Measurements from ENCODE around the gene WDR82.

The WDR82 gene

GRCh38 chr3:52233968-52234367 is 44.5 kb downstream of the WDR82 start:
- H3K9ac ChIP-seq (ENCODE audit: low read length): no peak overlapping the region
- no peak overlapping the region for H3K4me3 ChIP-seq (ENCODE audit: low read length)
- H3K27me3 ChIP-seq (ENCODE audit: control insufficient read depth, insufficient read depth, low read length): no peaks in the 10 kb centered on the region
- H3K36me3 ChIP-seq (ENCODE audit: control insufficient read depth, insufficient read depth, low read length): peaks cover 33% of the 10 kb centered on the region
- H3K27ac ChIP-seq (ENCODE audit: low read depth, low read length): no peak overlapping the region
- H3K4me1 ChIP-seq (ENCODE audit: control insufficient read depth, insufficient read depth, low read length): peaks cover 21% of the 10 kb centered on the region

DNA sequence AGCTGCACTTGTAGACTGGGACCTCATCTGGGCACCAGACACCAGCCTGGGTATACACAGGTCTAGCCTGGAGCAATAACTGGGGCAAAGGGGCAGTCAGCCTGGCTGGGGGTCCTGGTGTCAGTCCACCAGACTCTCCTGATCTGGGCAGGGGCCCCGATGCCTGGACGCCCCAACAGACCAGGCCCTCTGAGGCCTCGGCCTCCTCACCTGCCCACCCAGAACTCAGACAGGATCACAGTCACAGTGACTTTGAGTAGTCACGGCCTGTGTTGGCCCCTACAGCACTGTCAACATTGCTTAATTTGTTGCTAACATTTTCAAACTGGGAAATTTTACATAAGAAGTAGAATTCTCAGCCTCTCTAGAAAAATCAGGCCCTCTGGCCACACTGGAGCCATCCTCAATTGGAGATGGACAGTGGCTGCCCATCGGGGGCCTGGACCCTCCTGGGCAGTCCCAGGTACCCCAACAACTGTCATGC is 45.3 kb downstream of the WDR82 start:
- H3K27ac ChIP-seq (ENCODE audit: low read depth, low read length): no peak overlapping the region
- H3K4me1 ChIP-seq (ENCODE audit: control insufficient read depth, insufficient read depth, low read length): peaks cover 18% of the 10 kb centered on the region
- peaks cover 34% of the 10 kb centered on the region for H3K36me3 ChIP-seq (ENCODE audit: control insufficient read depth, insufficient read depth, low read length)
- H3K27me3 ChIP-seq (ENCODE audit: control insufficient read depth, insufficient read depth, low read length): no peaks in the 10 kb centered on the region
- H3K9ac ChIP-seq (ENCODE audit: low read length): no peak overlapping the region
- H3K4me3 ChIP-seq (ENCODE audit: low read length): no peak overlapping the region

DNA sequence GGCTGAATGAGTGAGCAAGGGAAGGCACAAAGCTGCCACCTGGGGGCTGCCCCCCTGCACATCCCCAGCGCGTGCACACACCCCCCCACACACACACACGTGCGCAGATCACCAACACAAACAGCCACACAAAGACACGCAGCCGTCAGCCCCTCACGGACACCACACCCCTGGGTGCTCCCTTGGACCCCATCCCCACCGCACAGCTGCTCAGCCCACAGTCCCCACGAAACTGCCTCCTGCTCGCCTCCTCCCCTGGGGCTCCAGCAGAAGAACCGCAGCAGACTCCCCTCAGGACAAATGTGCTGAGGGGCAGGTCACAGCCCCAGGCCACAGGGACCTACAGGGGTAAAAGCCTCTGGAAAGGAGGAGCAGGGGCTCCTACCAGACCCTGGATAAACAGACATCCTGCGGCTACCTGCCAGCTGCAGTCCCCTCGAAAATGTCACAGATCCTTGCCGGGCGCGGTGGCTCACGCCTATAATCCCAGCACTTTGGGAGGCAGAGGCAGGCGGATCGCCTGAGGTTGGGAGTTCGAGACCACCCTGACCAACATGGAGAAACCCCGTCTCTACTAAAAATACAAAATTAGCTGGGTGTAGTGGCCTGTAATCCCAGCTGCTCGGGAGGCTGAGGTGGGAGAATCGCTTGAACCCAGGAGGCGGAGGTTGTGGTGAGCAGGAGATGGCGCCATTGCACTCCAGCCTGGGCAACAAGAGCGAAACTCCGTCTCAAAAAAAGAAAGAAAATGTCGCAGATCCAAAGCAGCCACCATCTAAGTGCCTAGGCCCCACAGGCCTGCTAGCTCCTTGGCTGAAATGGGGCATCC is 46.0 kb downstream of the WDR82 start:
- Histone ChIP-seq H3K9ac (ENCODE audit: low read length) (no peak overlapping the region), H3K27ac (ENCODE audit: low read depth, low read length) (no peak overlapping the region)

DNA sequence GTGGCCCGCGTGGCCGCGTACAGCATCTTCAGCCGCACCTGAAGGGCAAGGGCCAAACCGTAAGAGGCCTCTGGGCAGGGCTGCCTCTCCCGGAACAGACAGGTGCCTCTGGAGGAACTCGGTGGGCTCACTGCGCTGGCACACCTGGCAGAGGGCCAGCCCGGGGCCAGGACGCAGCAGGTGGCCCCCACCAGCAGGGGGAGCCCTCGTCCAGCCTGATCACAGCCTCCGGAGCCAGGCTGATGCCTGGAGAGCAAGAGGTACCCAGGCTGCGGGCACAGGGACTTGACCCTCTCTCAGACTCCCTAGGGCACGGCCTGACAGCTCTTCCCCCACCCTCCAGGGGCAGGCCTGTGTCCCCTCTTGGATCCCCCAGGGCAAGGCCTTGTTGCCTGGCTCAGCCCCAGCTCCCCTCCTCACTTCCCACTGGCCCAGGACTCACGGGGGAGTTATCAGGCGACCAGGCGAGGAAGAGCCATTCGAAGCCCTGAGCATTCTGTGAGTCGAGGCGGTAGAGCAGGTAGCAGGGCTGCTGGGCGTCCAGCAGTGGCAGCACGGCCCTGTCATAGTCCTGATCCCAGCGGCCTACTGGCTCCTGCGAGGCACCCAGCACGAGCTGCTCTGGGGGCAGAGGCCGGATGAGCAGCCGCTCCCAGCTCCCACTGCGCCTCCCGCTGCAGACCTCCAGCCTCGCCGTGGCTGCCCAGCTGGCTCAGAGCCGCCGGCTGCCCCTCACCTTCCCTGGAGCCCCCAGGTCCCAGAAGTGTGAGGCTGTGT is 46.8 kb downstream of the WDR82 start:
- peak overlapping the region; percentile 21 for H3K4me3 ChIP-seq (ENCODE audit: low read length)
- H3K36me3 ChIP-seq (ENCODE audit: control insufficient read depth, insufficient read depth, low read length): peaks cover 34% of the 10 kb centered on the region
- H3K4me1 ChIP-seq (ENCODE audit: control insufficient read depth, insufficient read depth, low read length): peaks cover 5% of the 10 kb centered on the region
- H3K27ac ChIP-seq (ENCODE audit: low read depth, low read length): no peak overlapping the region
- H3K9ac ChIP-seq (ENCODE audit: low read length): no peak overlapping the region
- no peaks in the 10 kb centered on the region for H3K27me3 ChIP-seq (ENCODE audit: control insufficient read depth, insufficient read depth, low read length)

More for the DNA sequence above, 46.0 kb downstream of the WDR82 start:
- no peaks in the 10 kb centered on the region for H3K27me3 ChIP-seq (ENCODE audit: control insufficient read depth, insufficient read depth, low read length)
- peaks cover 12% of the 10 kb centered on the region for H3K4me1 ChIP-seq (ENCODE audit: control insufficient read depth, insufficient read depth, low read length)
- H3K4me3 ChIP-seq (ENCODE audit: low read length): no peak overlapping the region
- peaks cover 34% of the 10 kb centered on the region for H3K36me3 ChIP-seq (ENCODE audit: control insufficient read depth, insufficient read depth, low read length)

- no peak overlapping the region for H3K4me3 ChIP-seq (ENCODE audit: low read length)
- H3K9ac ChIP-seq (ENCODE audit: low read length): no peak overlapping the region
- H3K27ac ChIP-seq (ENCODE audit: low read depth, low read length): no peak overlapping the region
- H3K27me3 ChIP-seq (ENCODE audit: control insufficient read depth, insufficient read depth, low read length): no peaks in the 10 kb centered on the region
- H3K36me3 ChIP-seq (ENCODE audit: control insufficient read depth, insufficient read depth, low read length): peaks cover 34% of the 10 kb centered on the region
- peaks cover 4% of the 10 kb centered on the region for H3K4me1 ChIP-seq (ENCODE audit: control insufficient read depth, insufficient read depth, low read length)
Observed at GRCh38 chr3:52230889-52231499, 47.5 kb downstream of the WDR82 start.

DNA sequence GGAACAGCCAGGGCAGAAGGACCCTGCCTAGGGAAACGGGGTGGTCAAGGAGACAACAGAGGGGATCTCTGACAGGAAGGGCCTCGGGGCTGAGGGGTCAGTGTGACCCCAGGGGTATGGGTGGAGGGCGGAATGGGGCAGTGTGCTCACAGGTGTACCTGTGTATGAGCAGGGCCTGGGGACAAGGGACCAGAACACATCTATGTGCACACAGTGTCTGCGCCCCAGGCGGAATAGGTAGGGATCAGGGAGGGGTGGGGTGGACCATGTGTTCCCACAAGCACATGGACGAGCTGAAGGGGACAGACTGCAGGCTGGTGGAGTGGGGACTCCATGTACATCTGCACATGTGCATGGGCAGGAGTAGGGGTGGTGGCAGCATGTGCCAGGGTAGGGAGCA is 48.0 kb downstream of the WDR82 start:
- Histone ChIP-seq H3K36me3 (ENCODE audit: control insufficient read depth, insufficient read depth, low read length) (peaks cover 34% of the 10 kb centered on the region), H3K4me3 (ENCODE audit: low read length) (no peak overlapping the region), H3K9ac (ENCODE audit: low read length) (no peak overlapping the region), H3K27ac (ENCODE audit: low read depth, low read length) (no peak overlapping the region), H3K27me3 (ENCODE audit: control insufficient read depth, insufficient read depth, low read length) (no peaks in the 10 kb centered on the region), H3K4me1 (ENCODE audit: control insufficient read depth, insufficient read depth, low read length) (peaks cover 1% of the 10 kb centered on the region)

DNA sequence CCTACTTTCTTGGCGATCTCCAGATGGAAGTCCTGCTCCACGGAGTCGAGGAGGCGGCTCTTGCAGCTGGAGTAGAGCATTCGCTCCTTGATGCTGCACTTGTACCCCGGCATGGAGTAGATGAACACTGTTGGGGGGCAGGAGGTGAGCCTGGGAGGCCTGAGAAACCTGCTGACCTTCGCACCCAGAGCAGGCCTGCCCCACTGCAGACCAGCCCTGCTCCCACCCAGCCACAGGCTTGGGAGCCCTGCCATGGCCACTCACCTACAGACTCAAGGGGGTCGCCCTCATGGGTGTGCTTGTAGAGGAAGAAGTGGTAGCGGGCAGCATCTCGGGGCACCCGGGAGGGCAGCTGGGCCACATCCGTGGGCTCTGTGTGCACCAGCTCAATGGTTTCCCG is 48.8 kb downstream of the WDR82 start:
- H3K36me3 ChIP-seq (ENCODE audit: control insufficient read depth, insufficient read depth, low read length): peaks cover 34% of the 10 kb centered on the region
- no peaks in the 10 kb centered on the region for H3K27me3 ChIP-seq (ENCODE audit: control insufficient read depth, insufficient read depth, low read length)
- no peak overlapping the region for H3K9ac ChIP-seq (ENCODE audit: low read length)
- no peaks in the 10 kb centered on the region for H3K4me1 ChIP-seq (ENCODE audit: control insufficient read depth, insufficient read depth, low read length)
- no peak overlapping the region for H3K4me3 ChIP-seq (ENCODE audit: low read length)
- H3K27ac ChIP-seq (ENCODE audit: low read depth, low read length): no peak overlapping the region

DNA sequence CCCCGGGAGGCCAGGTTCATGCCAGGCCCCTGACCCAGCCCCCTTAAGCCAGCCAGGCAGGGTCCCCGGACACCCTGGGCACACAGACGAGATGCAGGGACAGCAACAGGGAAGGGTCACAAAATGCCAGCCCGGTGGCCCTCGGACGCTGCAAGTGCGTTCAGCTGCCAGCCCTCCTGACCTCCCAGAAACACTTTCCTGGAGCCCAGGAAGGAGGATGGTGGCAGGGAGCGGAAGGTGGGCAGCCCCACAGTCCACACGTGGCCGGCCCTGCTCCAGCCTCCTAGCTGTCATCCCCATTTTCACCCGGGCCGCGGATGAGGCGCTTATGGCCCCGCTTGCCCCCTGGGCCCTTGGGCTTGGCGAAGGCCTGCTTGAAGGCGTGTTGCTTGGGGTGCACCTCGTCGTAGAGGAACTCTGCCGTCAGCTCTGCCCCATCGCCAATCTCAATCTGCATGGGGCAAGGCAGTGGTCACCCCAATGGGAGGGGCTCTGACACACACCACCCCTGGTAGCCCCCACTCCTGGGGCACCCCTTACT is 49.6 kb downstream of the WDR82 start:
- H3K27ac ChIP-seq (ENCODE audit: low read depth, low read length): no peak overlapping the region

GRCh38 chr3:52228266-52228665 is 50.2 kb downstream of the WDR82 start:
- no peaks in the 10 kb centered on the region for H3K27me3 ChIP-seq (ENCODE audit: control insufficient read depth, insufficient read depth, low read length)
- peaks cover 28% of the 10 kb centered on the region for H3K36me3 ChIP-seq (ENCODE audit: control insufficient read depth, insufficient read depth, low read length)
- H3K9ac ChIP-seq (ENCODE audit: low read length): no peak overlapping the region
- no peak overlapping the region for H3K27ac ChIP-seq (ENCODE audit: low read depth, low read length)
- no peak overlapping the region for H3K4me3 ChIP-seq (ENCODE audit: low read length)
- H3K4me1 ChIP-seq (ENCODE audit: control insufficient read depth, insufficient read depth, low read length): no peaks in the 10 kb centered on the region

More for the DNA sequence above, 49.6 kb downstream of the WDR82 start:
- Histone ChIP-seq H3K27me3 (ENCODE audit: control insufficient read depth, insufficient read depth, low read length) (no peaks in the 10 kb centered on the region), H3K4me3 (ENCODE audit: low read length) (no peak overlapping the region), H3K36me3 (ENCODE audit: control insufficient read depth, insufficient read depth, low read length) (peaks cover 28% of the 10 kb centered on the region), H3K4me1 (ENCODE audit: control insufficient read depth, insufficient read depth, low read length) (no peaks in the 10 kb centered on the region), H3K9ac (ENCODE audit: low read length) (no peak overlapping the region)

- H3K27ac ChIP-seq (ENCODE audit: low read depth, low read length): no peak overlapping the region
- H3K4me3 ChIP-seq (ENCODE audit: low read length): no peak overlapping the region
- no peaks in the 10 kb centered on the region for H3K4me1 ChIP-seq (ENCODE audit: control insufficient read depth, insufficient read depth, low read length)
- no peak overlapping the region for H3K9ac ChIP-seq (ENCODE audit: low read length)
- no peaks in the 10 kb centered on the region for H3K27me3 ChIP-seq (ENCODE audit: control insufficient read depth, insufficient read depth, low read length)
- peaks cover 28% of the 10 kb centered on the region for H3K36me3 ChIP-seq (ENCODE audit: control insufficient read depth, insufficient read depth, low read length)
Observed at GRCh38 chr3:52227766-52228165, 50.7 kb downstream of the WDR82 start.

GRCh38 chr3:52227117-52227516 is 51.3 kb downstream of the WDR82 start:
- Histone ChIP-seq H3K36me3 (ENCODE audit: control insufficient read depth, insufficient read depth, low read length) (peaks cover 28% of the 10 kb centered on the region), H3K27me3 (ENCODE audit: control insufficient read depth, insufficient read depth, low read length) (no peaks in the 10 kb centered on the region), H3K27ac (ENCODE audit: low read depth, low read length) (no peak overlapping the region), H3K4me3 (ENCODE audit: low read length) (no peak overlapping the region), H3K4me1 (ENCODE audit: control insufficient read depth, insufficient read depth, low read length) (no peaks in the 10 kb centered on the region), H3K9ac (ENCODE audit: low read length) (no peak overlapping the region)

- no peak overlapping the region for H3K27ac ChIP-seq (ENCODE audit: low read depth, low read length)
- H3K36me3 ChIP-seq (ENCODE audit: control insufficient read depth, insufficient read depth, low read length): peaks cover 24% of the 10 kb centered on the region
- H3K4me1 ChIP-seq (ENCODE audit: control insufficient read depth, insufficient read depth, low read length): no peaks in the 10 kb centered on the region
- no peak overlapping the region for H3K9ac ChIP-seq (ENCODE audit: low read length)
- H3K27me3 ChIP-seq (ENCODE audit: control insufficient read depth, insufficient read depth, low read length): no peaks in the 10 kb centered on the region
- no peak overlapping the region for H3K4me3 ChIP-seq (ENCODE audit: low read length)
Observed at GRCh38 chr3:52226229-52226817, 52.1 kb downstream of the WDR82 start.
